Stimulated activated effector memory CD8-positive, alpha-beta T cell treated with anti-CD3 and anti-CD28 coated beads, Interleukin-12 subunit alpha, Interleukin-12 subunit beta, amount 100 ng/mL, for 72 hours (primary cell): ENCODE results near the gene RIC1.
A peak's percentile ranks its signal among the peaks of the same experiment; 100 is the strongest.
"Not testable (repeated sequence)": the region's sequence is repeated elsewhere in the genome, so short reads cannot be mapped to it uniquely, and the experiment has no call there.

ENCODE experiments used
- ATAC-seq: fragments of 150-1000 bp; cut with Tn5 transposase; 2 replicates; pipeline ENCODE4 v1.10.0; 2021
- DNase-seq, 2 donors: peaks; one replicate each; pipeline ENCODE4 v3.0.0; 2021 to 2022; ENCODE audit warnings: low spot score in 2 of 2
- H3K27ac Mint-ChIP-seq: one replicate; pipeline ENCODE4 v1.8.0; 2022; ENCODE audit warnings: mild to moderate bottlenecking, mixed read lengths
- H3K36me3 Mint-ChIP-seq: one replicate; pipeline ENCODE4 v1.8.0; 2022; ENCODE audit warnings: mild to moderate bottlenecking, mixed read lengths
- H3K4me1 Mint-ChIP-seq: one replicate; pipeline ENCODE4 v1.8.0; 2022; ENCODE audit warnings: mixed read lengths
- H3K4me3 Mint-ChIP-seq: one replicate; pipeline ENCODE4 v1.8.0; 2022; ENCODE audit warnings: mild to moderate bottlenecking, mixed read lengths
- H3K9me3 Mint-ChIP-seq: one replicate; pipeline ENCODE4 v1.8.0; 2022; ENCODE audit warnings: mixed read lengths

Gene RIC1

GRCh38 chr9:5633243-5633642 is 4.3 kb downstream of the RIC1 start:
- Mint-ChIP-seq H3K27ac (no peak overlapping the region), H3K9me3 (peaks cover 7% of the 10 kb centered on the region), H3K4me3 (no peak overlapping the region), H3K4me1 (peaks cover 55% of the 10 kb centered on the region), H3K36me3 (peaks cover 17% of the 10 kb centered on the region)
- ATAC-seq (no peak), DNase-seq (no peak)

- Mint-ChIP-seq H3K27ac (no peak overlapping the region), H3K4me1 (peaks cover 59% of the 10 kb centered on the region), H3K4me3 (no peak overlapping the region), H3K9me3 (peaks cover 19% of the 10 kb centered on the region), H3K36me3 (peaks cover 1% of the 10 kb centered on the region)
- no peak for DNase-seq
- no peak for ATAC-seq
Observed at GRCh38 chr9:5635390-5635789, 6.5 kb downstream of the RIC1 start.

- DNase-seq (no peak), ATAC-seq (no peak)
- Mint-ChIP-seq H3K36me3 (no peaks in the 10 kb centered on the region), H3K4me1 (peaks cover 36% of the 10 kb centered on the region), H3K9me3 (peaks cover 25% of the 10 kb centered on the region), H3K4me3 (no peak overlapping the region), H3K27ac (no peak overlapping the region)
Observed at GRCh38 chr9:5639816-5640215, 10.9 kb downstream of the RIC1 start.

- Mint-ChIP-seq H3K9me3 (peaks cover 24% of the 10 kb centered on the region), H3K4me3 (no peak overlapping the region), H3K27ac (no peak overlapping the region), H3K36me3 (no peaks in the 10 kb centered on the region), H3K4me1 (peaks cover 39% of the 10 kb centered on the region)
- DNase-seq, result no peak
- ATAC-seq, result no peak
Observed at GRCh38 chr9:5642170-5642569, 13.3 kb downstream of the RIC1 start.

- Mint-ChIP-seq H3K27ac (peak overlapping the region; percentile 11), H3K4me1 (peaks cover 33% of the 10 kb centered on the region), H3K36me3 (no peaks in the 10 kb centered on the region), H3K4me3 (no peak overlapping the region), H3K9me3 (peaks cover 23% of the 10 kb centered on the region)
- peak; percentile 95 for ATAC-seq
- DNase-seq, result no peak
Observed at GRCh38 chr9:5643005-5643624, 14.2 kb downstream of the RIC1 start.

GRCh38 chr9:5644501-5644900 is 15.6 kb downstream of the RIC1 start:
- peak; percentile 93 for ATAC-seq
- Mint-ChIP-seq H3K4me3 (no peak overlapping the region), H3K9me3 (peaks cover 25% of the 10 kb centered on the region), H3K4me1 (peaks cover 33% of the 10 kb centered on the region), H3K36me3 (no peaks in the 10 kb centered on the region), H3K27ac (peak overlapping the region; percentile 33)
- DNase-seq, result no peak

GRCh38 chr9:5646116-5646515 is 17.2 kb downstream of the RIC1 start:
- ATAC-seq, result no peak
- no peaks in the 10 kb centered on the region for H3K36me3 Mint-ChIP-seq

GRCh38 chr9:5650356-5651105 is 21.6 kb downstream of the RIC1 start:
- peaks cover 35% of the 10 kb centered on the region for H3K4me1 Mint-ChIP-seq
- H3K27ac Mint-ChIP-seq, result no peak overlapping the region
- no peaks in the 10 kb centered on the region for H3K36me3 Mint-ChIP-seq
- DNase-seq, result no peak
- H3K4me3 Mint-ChIP-seq, result no peak overlapping the region
- H3K9me3 Mint-ChIP-seq, result peaks cover 34% of the 10 kb centered on the region
- no peak for ATAC-seq

More at GRCh38 chr9:5646116-5646515, 17.2 kb downstream of the RIC1 start:
- no peak for DNase-seq
- Mint-ChIP-seq H3K4me3 (no peak overlapping the region), H3K9me3 (peaks cover 20% of the 10 kb centered on the region), H3K27ac (no peak overlapping the region), H3K4me1 (peaks cover 44% of the 10 kb centered on the region)

- Mint-ChIP-seq H3K9me3 (peaks cover 34% of the 10 kb centered on the region), H3K27ac (no peak overlapping the region)
Observed at GRCh38 chr9:5651246-5651645, 22.3 kb downstream of the RIC1 start.

GRCh38 chr9:5652821-5653220 is 23.9 kb downstream of the RIC1 start:
- peaks cover 29% of the 10 kb centered on the region for H3K9me3 Mint-ChIP-seq
- H3K4me3 Mint-ChIP-seq, result no peak overlapping the region
- H3K4me1 Mint-ChIP-seq, result peaks cover 40% of the 10 kb centered on the region
- ATAC-seq (no peak), DNase-seq (no peak)
- H3K36me3 Mint-ChIP-seq, result no peaks in the 10 kb centered on the region
- no peak overlapping the region for H3K27ac Mint-ChIP-seq

More at GRCh38 chr9:5651246-5651645, 22.3 kb downstream of the RIC1 start:
- H3K36me3 Mint-ChIP-seq, result no peaks in the 10 kb centered on the region
- DNase-seq (no peak), ATAC-seq (no peak)
- peaks cover 38% of the 10 kb centered on the region for H3K4me1 Mint-ChIP-seq
- H3K4me3 Mint-ChIP-seq, result no peak overlapping the region

- DNase-seq, H3K27ac Mint-ChIP-seq, H3K4me3 Mint-ChIP-seq, ATAC-seq: not testable (repeated sequence)
- Mint-ChIP-seq H3K36me3 (peaks cover 12% of the 10 kb centered on the region), H3K9me3 (peaks cover 17% of the 10 kb centered on the region), H3K4me1 (peaks cover 50% of the 10 kb centered on the region)
Observed at GRCh38 chr9:5662804-5663203, 33.9 kb downstream of the RIC1 start.

- no peak for ATAC-seq
- Mint-ChIP-seq H3K4me1 (peaks cover 52% of the 10 kb centered on the region), H3K4me3 (no peak overlapping the region), H3K27ac (no peak overlapping the region), H3K9me3 (peaks cover 15% of the 10 kb centered on the region), H3K36me3 (peaks cover 12% of the 10 kb centered on the region)
- no peak for DNase-seq
Observed at GRCh38 chr9:5665059-5665458, 36.2 kb downstream of the RIC1 start.

- Mint-ChIP-seq H3K4me3 (no peak overlapping the region), H3K27ac (no peak overlapping the region), H3K36me3 (peaks cover 6% of the 10 kb centered on the region), H3K4me1 (peaks cover 56% of the 10 kb centered on the region), H3K9me3 (peaks cover 12% of the 10 kb centered on the region)
- ATAC-seq (no peak), DNase-seq (no peak)
Observed at GRCh38 chr9:5667391-5667790, 38.5 kb downstream of the RIC1 start.

- H3K36me3 Mint-ChIP-seq, result no peaks in the 10 kb centered on the region
- H3K27ac Mint-ChIP-seq, result no peak overlapping the region
- peaks cover 42% of the 10 kb centered on the region for H3K4me1 Mint-ChIP-seq
- no peak overlapping the region for H3K4me3 Mint-ChIP-seq
- DNase-seq, result no peak
- no peak for ATAC-seq
- H3K9me3 Mint-ChIP-seq, result no peaks in the 10 kb centered on the region
Observed at GRCh38 chr9:5670079-5670478, 41.2 kb downstream of the RIC1 start.

GRCh38 chr9:5671711-5672353 is 42.9 kb downstream of the RIC1 start:
- DNase-seq, result no peak
- peaks cover 28% of the 10 kb centered on the region for H3K4me1 Mint-ChIP-seq
- ATAC-seq, result no peak
- peak overlapping the region; percentile 36 for H3K27ac Mint-ChIP-seq
- H3K36me3 Mint-ChIP-seq, result no peaks in the 10 kb centered on the region
- H3K4me3 Mint-ChIP-seq, result no peak overlapping the region
- H3K9me3 Mint-ChIP-seq, result no peaks in the 10 kb centered on the region

- H3K4me3 Mint-ChIP-seq, H3K27ac Mint-ChIP-seq, H3K36me3 Mint-ChIP-seq, DNase-seq, ATAC-seq, H3K9me3 Mint-ChIP-seq: not testable (repeated sequence)
- peaks cover 17% of the 10 kb centered on the region for H3K4me1 Mint-ChIP-seq
Observed at GRCh38 chr9:5675046-5675445, 46.1 kb downstream of the RIC1 start.
